ENCODE measurements around the gene C1QTNF5.

DNA sequence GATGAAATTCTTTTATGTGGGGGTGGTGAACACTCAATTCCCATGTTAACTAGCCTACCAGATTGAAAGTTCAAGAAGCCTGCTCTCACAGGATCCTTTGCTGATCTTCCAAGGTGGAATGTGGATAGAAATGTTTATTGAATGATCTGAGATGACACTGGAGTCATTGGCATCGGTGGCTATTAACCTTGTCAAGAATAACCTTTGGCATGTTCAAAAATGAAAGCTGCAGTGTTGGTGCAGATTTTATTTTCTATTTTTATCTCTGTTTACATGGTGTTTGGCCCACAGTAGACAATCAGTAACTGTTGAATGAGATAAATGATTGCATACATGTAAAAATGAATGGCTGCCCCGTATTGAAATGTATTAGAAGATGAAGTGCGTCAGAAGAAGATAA, 42.7 kb downstream of the C1QTNF5 start:
- TF ChIP-seq, protein P1, sequence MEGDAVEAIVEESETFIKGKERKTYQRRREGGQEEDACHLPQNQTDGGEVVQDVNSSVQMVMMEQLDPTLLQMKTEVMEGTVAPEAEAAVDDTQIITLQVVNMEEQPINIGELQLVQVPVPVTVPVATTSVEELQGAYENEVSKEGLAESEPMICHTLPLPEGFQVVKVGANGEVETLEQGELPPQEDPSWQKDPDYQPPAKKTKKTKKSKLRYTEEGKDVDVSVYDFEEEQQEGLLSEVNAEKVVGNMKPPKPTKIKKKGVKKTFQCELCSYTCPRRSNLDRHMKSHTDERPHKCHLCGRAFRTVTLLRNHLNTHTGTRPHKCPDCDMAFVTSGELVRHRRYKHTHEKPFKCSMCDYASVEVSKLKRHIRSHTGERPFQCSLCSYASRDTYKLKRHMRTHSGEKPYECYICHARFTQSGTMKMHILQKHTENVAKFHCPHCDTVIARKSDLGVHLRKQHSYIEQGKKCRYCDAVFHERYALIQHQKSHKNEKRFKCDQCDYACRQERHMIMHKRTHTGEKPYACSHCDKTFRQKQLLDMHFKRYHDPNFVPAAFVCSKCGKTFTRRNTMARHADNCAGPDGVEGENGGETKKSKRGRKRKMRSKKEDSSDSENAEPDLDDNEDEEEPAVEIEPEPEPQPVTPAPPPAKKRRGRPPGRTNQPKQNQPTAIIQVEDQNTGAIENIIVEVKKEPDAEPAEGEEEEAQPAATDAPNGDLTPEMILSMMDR (IDR thresholded peaks at IDR 0.05), result no peak
- TF ChIP-seq POLR2A (IDR thresholded peaks at IDR 0.05) (no peak), POLR2AphosphoS5 (IDR thresholded peaks at IDR 0.05) (no peak), EP300 (IDR thresholded peaks at IDR 0.05) (no peak)

All from gastroesophageal sphincter (tissue), 3 donors.